Osteoblast (primary cell): Measurements from ENCODE around the gene CALHM6. TPM values are rescaled to one million over a fixed set of nuclear protein-coding genes. Genes with fewer than 3 reads are reported as not detected.
"Not testable (repeated sequence)": the region's sequence is repeated elsewhere in the genome, so short reads cannot be mapped to it uniquely, and the experiment has no call there.

ENCODE experiments used
- DNase-seq: peaks from one replicate; pipeline ENCODE4 v3.0.0; 2011; ENCODE audit warnings: low spot score, mixed read lengths; ENCODE audit not compliant: insufficient read length; ENCODE audit errors: missing footprints
- H2AFZ ChIP-seq: 2 replicates; pipeline ENCODE4 v1.6.0; 2011; ENCODE audit warnings: mild to moderate bottlenecking, low read length
- H3K27ac ChIP-seq: 2 replicates; pipeline ENCODE4 v1.5.1; 2011; ENCODE audit warnings: mild to moderate bottlenecking, low read depth, low read length, moderate library complexity
- H3K27me3 ChIP-seq: 2 replicates; pipeline ENCODE4 v1.6.0; 2012; ENCODE audit warnings: mild to moderate bottlenecking, control low read depth, inconsistent platforms, low read length, moderate library complexity; ENCODE audit not compliant: insufficient read depth
- H3K36me3 ChIP-seq: 2 replicates; pipeline ENCODE4 v1.5.1; 2011; ENCODE audit warnings: mild to moderate bottlenecking, low read length, control low read depth, moderate library complexity; ENCODE audit not compliant: insufficient read depth
- H3K4me1 ChIP-seq: 2 replicates; pipeline ENCODE4 v1.5.1; 2011; ENCODE audit warnings: mild to moderate bottlenecking, low read length, control low read depth, moderate library complexity; ENCODE audit not compliant: insufficient read depth
- H3K4me2 ChIP-seq: 2 replicates; pipeline ENCODE4 v1.6.0; 2011; ENCODE audit warnings: mild to moderate bottlenecking, low read length; ENCODE audit not compliant: insufficient read depth
- H3K4me3 ChIP-seq: fragments of 200-600 bp; sonication (generic); 3 replicates; pipeline ENCODE4 v1.5.1; 2012; ENCODE audit warnings: mild to moderate bottlenecking, low read length, inconsistent platforms; ENCODE audit not compliant: insufficient read depth
- H3K79me2 ChIP-seq: 2 replicates; pipeline ENCODE4 v1.6.0; 2012; ENCODE audit warnings: mild to moderate bottlenecking, low read length, control low read depth, inconsistent platforms; ENCODE audit not compliant: insufficient read depth
- H3K9me3 ChIP-seq: 2 replicates; pipeline ENCODE4 v1.5.1; 2011; ENCODE audit warnings: low read depth, low read length, control low read depth
- H4K20me1 ChIP-seq: 2 replicates; pipeline ENCODE4 v1.6.0; 2012; ENCODE audit warnings: mild to moderate bottlenecking, low read length, control low read depth; ENCODE audit not compliant: insufficient read depth
- CTCF ChIP-seq: IDR thresholded peaks from 2 replicates; pipeline ENCODE4 v1.5.1; 2011; ENCODE audit warnings: mild to moderate bottlenecking, low read depth, low read length, moderate library complexity; ENCODE audit errors: extremely low read depth
- total RNA-seq: library from RNA; depleted of rRNA; stranded (reverse); fragments of >200 nt; gene quantifications from 2 replicates; pipeline ENCODE4 v1.2.3, GENCODE V29; 2012

CALHM6 gene
- total RNA-seq, 1 donor, result 0.72 TPM

GRCh38 chr6:116492331-116493067 is 31.3 kb downstream of the CALHM6 start:
- Histone ChIP-seq H3K4me1 (no peaks in the 10 kb centered on the region), H3K36me3 (no peaks in the 10 kb centered on the region), H3K4me3 (no peak overlapping the region), H3K27me3 (no peaks in the 10 kb centered on the region), H3K9me3 (no peaks in the 10 kb centered on the region), H4K20me1 (no peaks in the 10 kb centered on the region), H3K4me2 (no peak overlapping the region), H2AFZ (no peak overlapping the region), H3K27ac (no peak overlapping the region), H3K79me2 (no peaks in the 10 kb centered on the region)
- no peak for TF ChIP-seq CTCF
- DNase-seq, result no peak

DNA sequence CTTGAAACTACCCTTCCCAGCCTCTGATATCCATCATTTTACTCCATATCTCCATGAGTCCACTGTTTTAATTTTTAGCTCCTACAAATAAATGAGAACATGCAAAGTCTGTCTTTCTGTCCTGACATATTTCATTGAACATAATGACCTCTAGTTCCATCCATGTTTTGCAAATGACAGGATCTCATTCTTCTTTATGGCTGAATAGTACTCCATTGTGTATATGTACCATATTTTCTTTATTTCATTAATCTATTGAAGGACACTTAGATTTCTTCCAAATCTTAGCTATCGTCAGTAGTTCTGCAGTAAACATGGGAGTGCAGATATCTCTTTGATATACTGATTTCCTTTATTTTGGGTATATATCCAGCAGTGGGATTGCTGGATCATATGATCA is 34.0 kb downstream of the CALHM6 start:
- H2AFZ ChIP-seq, H3K36me3 ChIP-seq, H3K9me3 ChIP-seq, H3K4me1 ChIP-seq, DNase-seq, H3K27ac ChIP-seq, H3K27me3 ChIP-seq, H3K4me2 ChIP-seq, H4K20me1 ChIP-seq, H3K79me2 ChIP-seq, H3K4me3 ChIP-seq: not testable (repeated sequence)

GRCh38 chr6:116497113-116497676 is 36.0 kb downstream of the CALHM6 start:
- Histone ChIP-seq H3K4me3 (no peak overlapping the region), H3K27ac (no peak overlapping the region), H3K27me3 (no peaks in the 10 kb centered on the region), H2AFZ (no peak overlapping the region), H3K79me2 (no peaks in the 10 kb centered on the region), H3K36me3 (no peaks in the 10 kb centered on the region), H3K4me2 (no peak overlapping the region), H3K4me1 (peaks cover 6% of the 10 kb centered on the region), H4K20me1 (no peaks in the 10 kb centered on the region), H3K9me3 (no peaks in the 10 kb centered on the region)
- DNase-seq, result no peak
- no peak for TF ChIP-seq CTCF

- H3K4me1 ChIP-seq, result peaks cover 6% of the 10 kb centered on the region
- no peaks in the 10 kb centered on the region for H3K9me3 ChIP-seq
- H3K4me3 ChIP-seq, result no peak overlapping the region
- no peaks in the 10 kb centered on the region for H3K36me3 ChIP-seq
- H4K20me1 ChIP-seq, result no peaks in the 10 kb centered on the region
- peak overlapping the region; percentile 57 for H2AFZ ChIP-seq
- H3K4me2 ChIP-seq, result peak overlapping the region; percentile 11
- no peak for TF ChIP-seq CTCF
- H3K27me3 ChIP-seq, result no peaks in the 10 kb centered on the region
- DNase-seq, result no peak
- H3K79me2 ChIP-seq, result no peaks in the 10 kb centered on the region
- H3K27ac ChIP-seq, result no peak overlapping the region
These were observed 39.8 kb downstream of the CALHM6 start for GRCh38 chr6:116500969-116501433.
